HEK293 (cell line): ENCODE data around the gene NAA25.
"Not testable (repeated sequence)": the region's sequence is repeated elsewhere in the genome, so short reads cannot be mapped to it uniquely, and the experiment has no call there.

Experiments used
- ZNF23 ChIP-seq: fragments of 450-650 bp; formaldehyde crosslinking; IDR thresholded peaks from 2 replicates; pipeline ENCODE4 v1.5.1; 2016; ENCODE audit warnings: missing biosample characterization, missing genetic modification characterization, borderline replicate concordance
- TF ChIP-seq, protein P1 (sequence below): fragments of 450-650 bp; formaldehyde crosslinking; conservative IDR thresholded peaks from 2 replicates; pipeline ENCODE4 v1.5.1; 2016; ENCODE audit warnings: low read depth, missing biosample characterization, missing genetic modification characterization

DNA sequence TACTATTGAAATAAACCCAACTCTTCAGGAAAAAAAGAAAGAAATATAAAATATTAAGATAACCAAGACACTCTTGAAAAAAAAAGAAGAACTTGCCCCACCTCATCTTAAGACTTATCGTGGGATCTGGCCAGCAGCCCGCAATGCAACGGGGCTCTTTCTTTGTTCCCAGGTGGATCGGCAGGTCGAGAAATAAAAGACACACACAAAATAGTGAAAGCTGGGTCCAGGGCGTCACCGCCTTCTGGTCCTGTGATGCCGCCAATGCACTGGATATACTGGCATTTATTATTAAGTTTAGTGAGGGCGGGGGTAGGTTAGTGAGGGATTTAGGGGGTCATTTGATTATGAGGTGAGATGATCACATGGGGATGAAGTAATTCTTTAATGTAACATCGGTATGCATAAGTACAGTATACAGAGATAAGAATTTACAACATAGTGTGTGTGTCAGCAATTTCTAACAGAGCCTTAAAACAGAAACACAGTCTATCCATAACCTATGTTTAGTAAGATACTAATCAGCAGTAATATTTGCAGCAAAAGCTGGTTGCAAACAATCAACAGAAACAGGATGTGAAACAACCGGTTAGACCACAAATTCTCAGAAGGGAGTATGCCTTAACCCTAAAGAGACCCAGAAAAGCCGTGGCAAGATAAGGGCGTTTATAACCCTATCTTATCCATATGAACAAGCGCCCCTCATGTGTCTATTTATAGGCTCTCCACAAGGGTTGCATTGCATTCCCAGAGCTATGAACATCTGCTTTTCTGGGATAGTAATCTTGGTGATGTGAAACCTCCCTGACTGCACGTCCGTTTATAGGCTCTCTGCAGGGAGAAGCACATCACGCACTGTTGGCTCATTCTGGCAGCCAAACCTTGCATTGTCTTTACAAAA is 114.1 kb downstream of the NAA25 start:
- TF ChIP-seq, protein P1, sequence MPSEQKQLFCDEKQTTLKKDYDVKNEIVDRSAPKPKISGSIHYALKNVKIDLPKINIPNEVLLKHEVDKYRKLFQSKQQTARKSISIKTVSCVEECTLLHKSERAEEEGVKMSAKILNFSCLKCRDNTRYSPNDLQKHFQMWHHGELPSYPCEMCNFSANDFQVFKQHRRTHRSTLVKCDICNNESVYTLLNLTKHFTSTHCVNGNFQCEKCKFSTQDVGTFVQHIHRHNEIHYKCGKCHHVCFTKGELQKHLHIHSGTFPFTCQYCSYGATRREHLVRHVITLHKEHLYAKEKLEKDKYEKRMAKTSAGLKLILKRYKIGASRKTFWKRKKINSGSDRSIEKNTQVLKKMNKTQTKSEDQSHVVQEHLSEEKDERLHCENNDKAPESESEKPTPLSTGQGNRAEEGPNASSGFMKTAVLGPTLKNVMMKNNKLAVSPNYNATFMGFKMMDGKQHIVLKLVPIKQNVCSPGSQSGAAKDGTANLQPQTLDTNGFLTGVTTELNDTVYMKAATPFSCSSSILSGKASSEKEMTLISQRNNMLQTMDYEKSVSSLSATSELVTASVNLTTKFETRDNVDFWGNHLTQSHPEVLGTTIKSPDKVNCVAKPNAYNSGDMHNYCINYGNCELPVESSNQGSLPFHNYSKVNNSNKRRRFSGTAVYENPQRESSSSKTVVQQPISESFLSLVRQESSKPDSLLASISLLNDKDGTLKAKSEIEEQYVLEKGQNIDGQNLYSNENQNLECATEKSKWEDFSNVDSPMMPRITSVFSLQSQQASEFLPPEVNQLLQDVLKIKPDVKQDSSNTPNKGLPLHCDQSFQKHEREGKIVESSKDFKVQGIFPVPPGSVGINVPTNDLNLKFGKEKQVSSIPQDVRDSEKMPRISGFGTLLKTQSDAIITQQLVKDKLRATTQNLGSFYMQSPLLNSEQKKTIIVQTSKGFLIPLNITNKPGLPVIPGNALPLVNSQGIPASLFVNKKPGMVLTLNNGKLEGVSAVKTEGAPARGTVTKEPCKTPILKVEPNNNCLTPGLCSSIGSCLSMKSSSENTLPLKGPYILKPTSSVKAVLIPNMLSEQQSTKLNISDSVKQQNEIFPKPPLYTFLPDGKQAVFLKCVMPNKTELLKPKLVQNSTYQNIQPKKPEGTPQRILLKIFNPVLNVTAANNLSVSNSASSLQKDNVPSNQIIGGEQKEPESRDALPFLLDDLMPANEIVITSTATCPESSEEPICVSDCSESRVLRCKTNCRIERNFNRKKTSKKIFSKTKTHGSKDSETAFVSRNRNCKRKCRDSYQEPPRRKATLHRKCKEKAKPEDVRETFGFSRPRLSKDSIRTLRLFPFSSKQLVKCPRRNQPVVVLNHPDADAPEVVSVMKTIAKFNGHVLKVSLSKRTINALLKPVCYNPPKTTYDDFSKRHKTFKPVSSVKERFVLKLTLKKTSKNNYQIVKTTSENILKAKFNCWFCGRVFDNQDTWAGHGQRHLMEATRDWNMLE (tag by site-specific recombination): not testable (repeated sequence)
- not testable (repeated sequence) for TF ChIP-seq ZNF23
